NCI-H2227 (cell line): Measurements from ENCODE around the gene OVOL3.

Experiments
- DNase-seq: peaks from one replicate; lab custom pipeline; 2025; ENCODE audit not compliant: unreplicated experiment; lab: John Stamatoyannopoulos, UW

Gene OVOL3

GRCh38 chr19:36099166-36099785 is 11.7 kb upstream of the OVOL3 start:
- DNase-seq: no peak

- DNase-seq: no peak
Observed at GRCh38 chr19:36100476-36100875, 10.5 kb upstream of the OVOL3 start.

GRCh38 chr19:36101550-36102327 is 9.2 kb upstream of the OVOL3 start:
- no peak for DNase-seq

GRCh38 chr19:36103040-36103626 is 7.8 kb upstream of the OVOL3 start:
- DNase-seq: no peak

- no peak for DNase-seq
Observed at GRCh38 chr19:36103842-36104552, 6.9 kb upstream of the OVOL3 start.

DNA sequence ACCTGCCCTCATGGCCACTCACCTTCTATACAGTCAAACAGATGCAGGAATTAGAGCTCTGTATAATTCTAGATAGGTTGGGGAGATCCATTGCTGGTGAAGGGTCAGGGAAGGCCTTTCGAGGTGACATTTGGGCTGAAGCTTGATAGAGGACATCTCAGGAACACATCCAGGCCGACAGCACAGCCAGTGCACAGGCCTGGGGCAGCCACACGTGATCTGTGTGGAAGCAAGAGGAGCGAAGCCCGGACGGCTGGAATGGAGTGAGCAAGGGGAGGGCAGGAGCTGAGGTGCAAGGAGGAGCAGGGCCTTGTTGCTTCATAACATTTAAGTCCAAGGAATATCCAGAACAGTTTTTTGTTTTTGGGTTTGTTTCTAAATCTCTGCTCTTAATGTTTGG is 4.5 kb upstream of the OVOL3 start:
- no peak for DNase-seq

DNA sequence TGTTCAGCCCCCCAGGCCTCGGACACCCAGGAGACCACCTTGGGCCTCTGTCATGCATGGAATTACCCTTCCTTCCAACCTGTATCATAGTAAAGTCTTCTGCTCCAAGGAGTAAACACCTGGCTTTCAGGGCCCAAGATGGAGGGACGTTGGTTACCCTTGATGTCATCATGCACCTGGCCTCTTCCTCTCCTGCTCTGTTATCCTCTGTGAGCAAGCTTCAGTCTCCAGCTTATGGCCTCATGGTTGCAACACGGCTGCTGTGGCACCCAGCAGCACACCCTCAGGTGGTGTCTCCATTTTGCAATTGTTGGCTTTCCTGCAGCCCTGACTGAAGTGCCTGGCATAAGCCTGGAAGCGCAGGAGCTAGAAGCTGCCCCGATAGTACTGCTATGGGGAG is 4.0 kb upstream of the OVOL3 start:
- DNase-seq: no peak

- no peak for DNase-seq
Observed at GRCh38 chr19:36108684-36109083, 2.3 kb upstream of the OVOL3 start.

- no peak for DNase-seq
Observed at GRCh38 chr19:36111200-36111539, 227 bp downstream of the OVOL3 start.

- no peak for DNase-seq
Observed at GRCh38 chr19:36112678-36113077, 1.7 kb downstream of the OVOL3 start.

DNA sequence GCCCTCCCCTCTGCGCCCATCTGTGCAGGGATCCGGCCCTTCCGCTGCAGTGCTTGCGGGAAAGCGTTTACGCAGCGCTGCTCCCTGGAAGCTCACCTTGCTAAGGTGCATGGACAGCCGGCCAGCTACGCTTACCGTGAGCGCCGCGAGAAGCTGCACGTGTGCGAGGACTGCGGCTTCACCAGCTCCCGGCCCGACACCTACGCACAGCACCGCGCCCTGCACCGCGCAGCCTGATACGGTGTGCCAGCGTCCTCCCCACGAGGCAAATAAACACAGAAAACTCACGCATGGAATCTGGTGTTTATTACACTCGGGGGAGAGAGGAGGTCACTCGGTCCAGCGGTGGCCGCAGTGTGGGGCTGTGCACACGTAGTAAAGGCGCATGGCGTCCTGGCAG is 2.5 kb downstream of the OVOL3 start:
- no peak for DNase-seq

DNA sequence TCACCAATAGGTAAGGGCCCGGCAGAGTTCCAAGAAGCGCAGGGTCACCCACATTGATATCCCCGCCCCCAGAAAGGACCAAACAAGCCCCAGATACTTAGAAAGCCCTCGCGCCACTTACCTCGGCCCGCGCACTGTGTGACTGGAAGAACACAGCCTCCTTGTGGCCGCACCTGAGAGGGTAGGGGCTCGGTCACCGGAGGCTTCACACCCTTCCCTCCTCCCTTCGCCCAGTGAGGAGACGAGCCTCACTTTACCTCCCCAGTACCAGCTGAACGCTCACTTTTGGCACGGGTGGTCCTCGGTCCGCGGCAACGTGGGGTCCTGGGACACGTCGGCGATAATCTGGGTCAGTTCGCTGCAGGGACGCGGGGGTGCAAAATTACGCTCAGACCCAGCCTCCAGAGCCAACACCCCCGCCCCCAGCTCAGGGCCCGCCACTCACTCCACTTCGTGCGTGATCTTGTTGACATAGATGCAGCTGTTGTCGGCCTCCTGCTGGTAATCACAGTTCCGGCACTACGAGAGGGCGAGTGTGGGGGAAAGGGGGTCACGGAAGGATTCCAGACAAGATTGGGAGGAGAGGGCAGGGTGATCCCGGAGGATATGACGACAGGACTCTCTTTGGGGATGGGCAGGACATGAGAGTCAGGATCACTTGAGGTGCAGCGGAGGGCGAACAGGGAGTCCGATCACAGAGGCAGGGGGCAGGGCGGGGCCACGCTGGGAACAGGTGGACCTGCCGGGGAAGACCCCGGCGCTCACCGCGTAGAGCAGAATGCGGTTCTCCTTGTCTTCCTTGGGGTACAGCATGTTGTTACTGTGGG is 3.2 kb downstream of the OVOL3 start:
- peak; percentile 86 for DNase-seq

DNA sequence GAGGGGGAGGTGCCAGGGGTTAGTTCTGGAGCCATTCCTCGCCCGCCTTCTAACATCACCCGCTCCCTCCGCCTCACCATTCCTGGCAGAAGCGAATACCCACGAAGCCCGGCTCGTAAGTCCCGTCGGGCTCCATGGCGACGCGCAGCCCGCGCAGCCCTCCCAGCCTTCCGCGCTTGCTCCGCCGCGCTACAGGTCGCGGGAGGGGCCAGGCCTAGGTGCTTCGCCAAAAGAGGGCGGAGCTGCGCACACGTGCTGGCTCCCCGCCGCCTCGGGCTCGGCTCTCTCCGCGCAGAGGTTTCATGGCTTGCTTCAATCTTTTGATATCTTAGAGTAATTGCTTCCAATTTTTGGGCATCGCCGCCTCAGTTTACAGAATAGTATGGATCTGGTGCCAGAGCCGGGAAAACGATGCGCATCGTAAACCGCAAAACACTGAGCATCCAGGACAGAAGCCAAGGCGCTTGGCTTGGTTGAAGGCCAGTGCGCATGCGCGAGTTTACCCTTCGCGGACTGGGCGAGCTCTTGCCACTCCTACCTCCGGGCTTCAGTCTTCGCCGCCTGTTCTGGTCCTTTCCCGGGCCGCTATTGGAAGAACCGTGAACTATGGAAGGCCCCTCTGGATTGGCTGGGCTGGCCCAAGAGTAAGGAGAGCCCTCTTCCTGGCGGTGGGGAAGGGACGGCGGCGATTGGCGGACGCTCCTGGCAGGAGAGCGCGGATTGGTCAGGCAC is 3.9 kb downstream of the OVOL3 start, which contains the start of gene POLR2I:
TSS of gene POLR2I (minus strand) at position 155 of the 732 bp plus-strand sequence. CDS start at position 136, 19 bp downstream.
- DNase-seq: peak; percentile 100

- DNase-seq: peak; percentile 94
Observed at GRCh38 chr19:36115453-36116343, 4.8 kb downstream of the OVOL3 start, which contains the start of gene TBCB. Gene TBCB (plus strand): TSS chr19:36115468. CDS start chr19:36115561, 93 bp downstream.

DNA sequence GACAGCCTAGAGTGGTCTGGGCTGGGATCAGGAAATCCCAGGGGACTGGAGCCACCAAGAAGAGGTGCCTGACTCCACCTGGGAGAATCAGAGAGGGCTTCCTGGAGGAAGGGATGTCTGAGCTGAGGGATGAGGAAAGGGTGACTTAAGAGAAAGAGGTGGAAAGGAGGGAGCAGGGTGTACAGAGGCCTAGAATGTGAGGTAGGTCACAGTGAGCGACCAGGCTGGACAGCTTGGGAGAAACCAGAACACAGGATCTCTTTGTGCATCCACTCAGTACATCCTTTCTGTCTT is 5.3 kb downstream of the OVOL3 start:
- no peak for DNase-seq

DNA sequence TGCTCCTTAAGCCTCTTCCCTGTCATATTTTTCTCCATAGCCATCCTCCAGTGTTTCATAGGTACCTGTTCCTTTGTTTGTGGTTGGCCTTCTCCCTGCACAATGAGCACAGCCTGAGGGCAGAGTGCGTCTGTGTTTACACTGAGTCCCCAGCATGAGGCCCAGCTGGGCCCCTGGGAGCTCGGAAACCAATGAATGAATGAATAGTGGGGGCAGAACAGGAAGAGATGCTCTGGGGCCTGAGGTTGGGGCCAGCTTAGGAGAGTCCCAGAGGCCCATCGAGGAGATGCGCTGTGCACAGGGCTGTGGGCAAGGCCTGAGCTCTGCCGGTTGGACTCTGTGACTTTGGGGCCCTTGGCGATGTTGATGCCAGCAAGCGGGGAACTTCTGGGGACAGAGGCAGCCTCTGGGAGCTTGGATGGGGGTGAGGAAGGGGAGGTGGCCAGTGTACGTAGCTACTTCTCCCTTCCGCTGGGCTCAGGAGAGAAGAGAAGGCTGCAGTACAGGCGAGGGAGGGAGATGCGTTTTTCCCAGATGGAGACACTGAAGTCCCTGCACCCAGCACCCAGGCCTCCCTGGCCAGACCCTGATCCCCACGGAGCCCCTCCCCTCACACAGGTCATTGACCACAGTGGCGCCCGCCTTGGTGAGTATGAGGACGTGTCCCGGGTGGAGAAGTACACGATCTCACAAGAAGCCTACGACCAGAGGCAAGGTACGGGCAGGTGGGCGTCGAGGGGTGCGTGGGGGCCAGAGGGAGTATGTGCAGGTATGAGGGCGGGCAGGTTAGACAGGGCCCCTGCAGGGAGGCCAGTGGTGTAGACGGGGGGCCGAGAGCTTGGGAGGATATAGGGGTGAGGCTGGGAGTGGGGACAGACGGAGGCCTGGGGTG is 9.4 kb downstream of the OVOL3 start:
- DNase-seq: no peak

GRCh38 chr19:36120984-36121358 is 10.0 kb downstream of the OVOL3 start:
- DNase-seq: no peak

GRCh38 chr19:36121486-36122124 is 10.7 kb downstream of the OVOL3 start:
- no peak for DNase-seq
